Breast epithelium (tissue), 3 donors: ENCODE data around the gene IL1RAPL2.

ENCODE experiments used
- POLR2A ChIP-seq: fragments of 450-650 bp; IDR thresholded peaks from one replicate; pipeline ENCODE4 v1.6.1; 2016; ENCODE audit warnings: antibody characterized with exemption, mild to moderate bottlenecking, moderate library complexity
- POLR2AphosphoS5 ChIP-seq, 3 donors: sonication (generic); formaldehyde crosslinking; IDR thresholded peaks; one replicate each; pipeline ENCODE4 v1.6.1; 2017; ENCODE audit warnings: antibody characterized with exemption in 3 of 3
- TF ChIP-seq, protein P1 (sequence below), 3 donors: fragments of 450-650 bp; IDR thresholded peaks; one replicate each; pipeline ENCODE4 v1.5.1; 2016 to 2017; ENCODE audit warnings: antibody characterized with exemption in 3 of 3, mild to moderate bottlenecking in 3 of 3, moderate library complexity in 3 of 3

DNA sequence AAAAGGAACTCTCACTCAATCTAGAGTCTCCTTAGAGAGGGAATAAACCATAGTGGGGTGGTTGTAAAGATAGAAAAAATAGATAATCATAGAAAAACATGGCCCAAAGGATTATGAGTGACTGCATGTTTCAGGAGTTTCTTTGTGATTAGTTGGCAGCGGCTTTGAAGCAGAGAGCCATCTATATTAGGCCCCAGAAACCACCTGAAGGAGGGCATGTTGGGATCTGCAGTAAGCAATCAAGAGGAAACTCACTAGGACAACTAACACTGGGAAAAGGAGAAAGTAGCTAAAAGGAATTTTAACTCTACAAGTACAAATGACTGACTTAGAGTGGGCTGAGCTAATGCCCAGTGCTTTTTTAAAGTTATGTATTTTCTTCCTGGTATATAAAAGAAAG is 987.1 kb downstream of the IL1RAPL2 start:
- no peak for TF ChIP-seq POLR2A
- TF ChIP-seq, protein P1, sequence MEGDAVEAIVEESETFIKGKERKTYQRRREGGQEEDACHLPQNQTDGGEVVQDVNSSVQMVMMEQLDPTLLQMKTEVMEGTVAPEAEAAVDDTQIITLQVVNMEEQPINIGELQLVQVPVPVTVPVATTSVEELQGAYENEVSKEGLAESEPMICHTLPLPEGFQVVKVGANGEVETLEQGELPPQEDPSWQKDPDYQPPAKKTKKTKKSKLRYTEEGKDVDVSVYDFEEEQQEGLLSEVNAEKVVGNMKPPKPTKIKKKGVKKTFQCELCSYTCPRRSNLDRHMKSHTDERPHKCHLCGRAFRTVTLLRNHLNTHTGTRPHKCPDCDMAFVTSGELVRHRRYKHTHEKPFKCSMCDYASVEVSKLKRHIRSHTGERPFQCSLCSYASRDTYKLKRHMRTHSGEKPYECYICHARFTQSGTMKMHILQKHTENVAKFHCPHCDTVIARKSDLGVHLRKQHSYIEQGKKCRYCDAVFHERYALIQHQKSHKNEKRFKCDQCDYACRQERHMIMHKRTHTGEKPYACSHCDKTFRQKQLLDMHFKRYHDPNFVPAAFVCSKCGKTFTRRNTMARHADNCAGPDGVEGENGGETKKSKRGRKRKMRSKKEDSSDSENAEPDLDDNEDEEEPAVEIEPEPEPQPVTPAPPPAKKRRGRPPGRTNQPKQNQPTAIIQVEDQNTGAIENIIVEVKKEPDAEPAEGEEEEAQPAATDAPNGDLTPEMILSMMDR (IDR thresholded peaks at IDR 0.05) = no peak
- TF ChIP-seq POLR2AphosphoS5 (IDR thresholded peaks at IDR 0.05) = no peak
